CD8-positive, alpha-beta memory T cell (primary cell): ENCODE measurements around the gene TBX1. TPM values are rescaled to one million over a fixed set of nuclear protein-coding genes. Genes with fewer than 3 reads are reported as not detected.

Experiments
- CTCF ChIA-PET: fragments of 350-600 bp; sonication (Branson Sonifier 250); formaldehyde crosslinking; loops from one replicate; lab custom pipeline; 2021; ENCODE audit warnings: antibody characterized with exemption; lab: Charles Lee
- POLR2A ChIA-PET: fragments of 350-600 bp; sonication (Branson Sonifier 250); formaldehyde crosslinking; loops from one replicate; lab custom pipeline; 2021; ENCODE audit warnings: antibody characterized with exemption; lab: Charles Lee
- DNase-seq, 5 donors: peaks; one replicate each; pipeline versions ENCODE4 v3.0.0 to v3.0.0-alpha.2; 2020 to 2022; ENCODE audit warnings: mixed read lengths in 1 of 5
- H3K27ac ChIP-seq: one replicate; pipeline ENCODE4 v1.7.0; 2013; ENCODE audit warnings: low read depth, mild to moderate bottlenecking, low read length, moderate library complexity
- H3K27me3 ChIP-seq: 2 replicates; pipeline ENCODE4 v1.7.0; 2013; ENCODE audit warnings: low read length, mild to moderate bottlenecking; ENCODE audit not compliant: insufficient read depth, poor library complexity, severe bottlenecking
- H3K36me3 ChIP-seq: 2 replicates; pipeline ENCODE4 v1.7.0; 2013; ENCODE audit warnings: mild to moderate bottlenecking, low read length, moderate library complexity; ENCODE audit not compliant: insufficient read depth
- H3K4me1 ChIP-seq: 2 replicates; pipeline ENCODE4 v1.7.0; 2013; ENCODE audit warnings: mild to moderate bottlenecking, low read length, moderate library complexity; ENCODE audit not compliant: insufficient read depth
- H3K4me3 ChIP-seq: 2 replicates; pipeline ENCODE4 v1.7.0; 2013; ENCODE audit warnings: mild to moderate bottlenecking, low read length
- H3K9me3 ChIP-seq: 2 replicates; pipeline ENCODE4 v1.7.0; 2013; ENCODE audit warnings: mild to moderate bottlenecking, low read length
- H3K27ac Mint-ChIP-seq, 8 donors: one replicate each; pipeline ENCODE4 v1.8.0; 2020 to 2021; ENCODE audit warnings: mixed read lengths in 8 of 8, mild to moderate bottlenecking in 6 of 8, inconsistent platforms in 3 of 8, moderate library complexity in 3 of 8
- H3K27me3 Mint-ChIP-seq, 2 donors: one replicate each; pipeline ENCODE4 v1.8.0; 2020 to 2021; ENCODE audit warnings: mixed read lengths in 2 of 2, mild to moderate bottlenecking in 1 of 2, moderate library complexity in 1 of 2
- H3K36me3 Mint-ChIP-seq, 3 donors: one replicate each; pipeline ENCODE4 v1.8.0; 2020 to 2021; ENCODE audit warnings: mixed read lengths in 3 of 3, inconsistent platforms in 1 of 3, mild to moderate bottlenecking in 1 of 3
- H3K4me1 Mint-ChIP-seq, 3 donors: one replicate each; pipeline ENCODE4 v1.8.0; 2020 to 2021; ENCODE audit warnings: mixed read lengths in 3 of 3, inconsistent platforms in 1 of 3, mild to moderate bottlenecking in 1 of 3
- H3K4me3 Mint-ChIP-seq, 7 donors: one replicate each; pipeline ENCODE4 v1.8.0; 2020 to 2021; ENCODE audit warnings: mixed read lengths in 7 of 7, mild to moderate bottlenecking in 6 of 7, moderate library complexity in 4 of 7, inconsistent platforms in 2 of 7
- H3K9me3 Mint-ChIP-seq, 5 donors: one replicate each; pipeline ENCODE4 v1.8.0; 2020 to 2022; ENCODE audit warnings: mixed read lengths in 5 of 5, mild to moderate bottlenecking in 3 of 5, moderate library complexity in 2 of 5, inconsistent platforms in 1 of 5
- polyA plus RNA-seq: library from polyadenylated mRNA; unstranded; fragments of 300-500 nt; fragmentation: Illumina TruSeq; gene quantifications from one replicate; pipeline ENCODE4 v1.2.3, GENCODE V29; 2021
- total RNA-seq, 2 experiments: library from RNA; stranded (reverse); gene quantifications; one replicate each; pipeline ENCODE4 v1.2.3, GENCODE V29; 2021

TBX1 gene
- total and polyA plus RNA-seq, 3 experiments from 2014 or later = not detected

DNA sequence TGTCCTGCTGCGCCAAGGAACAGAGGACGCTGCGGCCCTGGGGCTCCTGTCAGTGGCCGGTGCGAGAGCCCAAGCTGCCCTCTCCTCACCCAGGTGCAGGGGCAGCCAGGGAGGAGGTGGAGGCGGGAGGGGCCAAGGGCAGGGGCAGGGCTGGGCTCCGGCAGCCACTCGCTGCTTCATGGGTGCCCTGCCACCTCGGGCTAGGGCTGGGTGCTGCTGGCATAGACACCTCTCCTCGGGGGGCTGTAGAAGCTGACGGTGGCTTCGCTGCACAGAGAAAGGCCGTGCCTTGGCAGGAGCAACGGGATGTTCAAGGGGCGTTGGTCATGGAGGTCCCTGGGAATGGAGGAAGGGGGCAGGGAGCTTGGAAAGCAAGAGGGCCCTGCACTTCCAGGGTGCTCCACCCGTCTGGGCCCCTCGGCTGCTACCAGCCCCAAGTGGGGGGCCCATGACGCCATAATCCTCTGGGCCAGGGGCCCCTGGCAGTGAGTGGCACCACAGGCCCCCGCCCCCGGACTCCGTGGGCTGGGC, 1.6 kb upstream of the TBX1 start:
- DNase-seq = no peak
- Histone ChIP-seq H3K4me1 (peaks cover 30% of the 10 kb centered on the region), H3K4me3 (no peak overlapping the region), H3K36me3 (no peaks in the 10 kb centered on the region), H3K27me3 (peaks cover 52% of the 10 kb centered on the region), H3K9me3 (no peaks in the 10 kb centered on the region), H3K27ac (no peak overlapping the region)
- Mint-ChIP-seq H3K9me3 (peaks cover 0 to 4% (median 0%) of the 10 kb centered on the region in 5 donors), H3K27me3 (peaks cover 46 to 62% of the 10 kb centered on the region in 2 donors), H3K4me3 (peak overlapping the region in 3 of 7 donors; percentile 8 to 57 (median 48)), H3K4me1 (peaks cover 28 to 39% (median 30%) of the 10 kb centered on the region in 3 donors), H3K36me3 (peaks cover 0 to 4% (median 0%) of the 10 kb centered on the region in 3 donors), H3K27ac (no peak overlapping the region)
- POLR2A ChIA-PET = no interaction called here
- CTCF ChIA-PET = no interaction called here

DNA sequence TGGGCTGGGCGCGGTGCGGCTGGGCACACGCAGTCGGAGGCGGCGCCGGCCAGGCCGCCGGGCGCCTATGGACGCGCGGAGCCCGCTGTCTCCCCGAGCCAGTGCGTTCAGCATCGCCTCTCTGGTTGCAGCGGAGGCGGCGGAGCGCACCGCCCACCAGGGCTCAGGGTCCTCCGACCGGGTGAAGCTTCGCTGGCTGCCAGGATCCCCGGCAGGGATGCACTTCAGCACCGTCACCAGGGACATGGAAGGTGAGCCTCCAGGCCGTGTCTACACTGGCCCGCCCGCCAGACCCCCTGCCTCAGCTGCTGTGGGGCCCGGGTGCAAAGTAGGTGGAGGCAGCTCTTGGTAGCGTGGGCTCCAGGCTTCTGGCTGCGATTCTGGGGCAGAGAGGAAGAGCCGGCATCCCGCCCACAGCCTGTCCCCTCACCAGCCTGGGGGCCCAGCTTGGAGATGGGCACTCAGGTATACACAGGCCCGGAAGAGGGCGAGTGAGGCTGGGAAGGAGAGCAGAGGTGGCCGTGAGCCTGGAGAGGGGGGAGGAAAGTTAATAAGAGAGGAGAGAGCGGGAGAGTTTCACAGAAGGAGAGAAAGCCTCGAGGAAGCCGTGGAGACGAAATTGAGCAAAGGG, 1.0 kb upstream of the TBX1 start:
- Histone ChIP-seq H3K4me1 (peaks cover 30% of the 10 kb centered on the region), H3K9me3 (no peaks in the 10 kb centered on the region), H3K36me3 (no peaks in the 10 kb centered on the region), H3K27me3 (peaks cover 49% of the 10 kb centered on the region), H3K4me3 (no peak overlapping the region), H3K27ac (peak overlapping the region; percentile 18)
- POLR2A ChIA-PET = no interaction called here
- Mint-ChIP-seq H3K27ac (peak overlapping the region in 2 of 8 donors; percentile 52 to 90), H3K9me3 (peaks cover 0 to 4% (median 0%) of the 10 kb centered on the region in 5 donors), H3K27me3 (peaks cover 47 to 59% of the 10 kb centered on the region in 2 donors), H3K4me1 (peaks cover 28 to 40% (median 30%) of the 10 kb centered on the region in 3 donors), H3K4me3 (peak overlapping the region; percentile 77 to 89 (median 85)), H3K36me3 (peaks cover 0 to 4% (median 0%) of the 10 kb centered on the region in 3 donors)
- DNase-seq = no peak
- CTCF ChIA-PET = no interaction called here

DNA sequence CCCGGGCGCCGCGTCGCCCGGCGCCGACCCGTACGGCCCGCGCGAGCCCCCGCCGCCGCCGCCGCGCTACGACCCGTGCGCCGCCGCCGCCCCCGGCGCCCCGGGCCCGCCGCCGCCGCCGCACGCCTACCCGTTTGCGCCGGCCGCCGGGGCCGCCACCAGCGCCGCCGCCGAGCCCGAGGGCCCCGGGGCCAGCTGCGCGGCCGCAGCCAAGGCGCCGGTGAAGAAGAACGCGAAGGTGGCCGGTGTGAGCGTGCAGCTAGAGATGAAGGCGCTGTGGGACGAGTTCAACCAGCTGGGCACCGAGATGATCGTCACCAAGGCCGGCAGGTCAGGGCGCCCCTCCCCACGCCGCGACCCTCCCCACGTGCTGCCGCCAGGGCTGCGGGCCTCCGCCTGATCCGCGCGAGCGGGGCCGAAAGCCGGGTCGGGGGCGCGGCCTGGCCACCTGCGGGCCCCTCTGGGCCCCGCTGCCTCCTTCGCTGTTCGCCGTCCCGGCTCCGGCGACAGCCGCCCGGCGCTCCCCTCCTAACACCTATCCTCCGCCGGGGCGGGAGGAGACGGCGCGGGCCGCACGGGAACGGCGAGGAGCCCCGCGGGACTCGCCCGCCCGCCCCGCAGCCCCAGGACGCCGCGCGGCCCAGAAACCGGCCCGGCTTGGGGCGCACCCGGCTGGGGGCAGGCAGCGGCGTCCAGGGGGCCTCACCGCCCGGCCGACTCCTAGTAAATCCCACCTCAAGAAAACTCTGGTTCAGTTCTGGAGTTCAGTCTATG, 560 bp downstream of the TBX1 start:
- Histone ChIP-seq H3K4me3 (no peak overlapping the region), H3K27me3 (peaks cover 41% of the 10 kb centered on the region), H3K27ac (peak overlapping the region; percentile 72), H3K36me3 (no peaks in the 10 kb centered on the region), H3K9me3 (no peaks in the 10 kb centered on the region), H3K4me1 (peaks cover 24% of the 10 kb centered on the region)
- ChIA-PET CTCF (no interaction called here), POLR2A (no interaction called here)
- Mint-ChIP-seq H3K27me3 (peaks cover 49 to 62% of the 10 kb centered on the region in 2 donors), H3K4me1 (peaks cover 29 to 42% (median 30%) of the 10 kb centered on the region in 3 donors), H3K36me3 (peaks cover 0 to 4% (median 0%) of the 10 kb centered on the region in 3 donors), H3K27ac (peak overlapping the region in 1 of 8 donors; percentile 49), H3K9me3 (peaks cover 0 to 4% (median 0%) of the 10 kb centered on the region in 5 donors), H3K4me3 (peak overlapping the region; percentile 16 to 76 (median 70))
- no peak for DNase-seq

DNA sequence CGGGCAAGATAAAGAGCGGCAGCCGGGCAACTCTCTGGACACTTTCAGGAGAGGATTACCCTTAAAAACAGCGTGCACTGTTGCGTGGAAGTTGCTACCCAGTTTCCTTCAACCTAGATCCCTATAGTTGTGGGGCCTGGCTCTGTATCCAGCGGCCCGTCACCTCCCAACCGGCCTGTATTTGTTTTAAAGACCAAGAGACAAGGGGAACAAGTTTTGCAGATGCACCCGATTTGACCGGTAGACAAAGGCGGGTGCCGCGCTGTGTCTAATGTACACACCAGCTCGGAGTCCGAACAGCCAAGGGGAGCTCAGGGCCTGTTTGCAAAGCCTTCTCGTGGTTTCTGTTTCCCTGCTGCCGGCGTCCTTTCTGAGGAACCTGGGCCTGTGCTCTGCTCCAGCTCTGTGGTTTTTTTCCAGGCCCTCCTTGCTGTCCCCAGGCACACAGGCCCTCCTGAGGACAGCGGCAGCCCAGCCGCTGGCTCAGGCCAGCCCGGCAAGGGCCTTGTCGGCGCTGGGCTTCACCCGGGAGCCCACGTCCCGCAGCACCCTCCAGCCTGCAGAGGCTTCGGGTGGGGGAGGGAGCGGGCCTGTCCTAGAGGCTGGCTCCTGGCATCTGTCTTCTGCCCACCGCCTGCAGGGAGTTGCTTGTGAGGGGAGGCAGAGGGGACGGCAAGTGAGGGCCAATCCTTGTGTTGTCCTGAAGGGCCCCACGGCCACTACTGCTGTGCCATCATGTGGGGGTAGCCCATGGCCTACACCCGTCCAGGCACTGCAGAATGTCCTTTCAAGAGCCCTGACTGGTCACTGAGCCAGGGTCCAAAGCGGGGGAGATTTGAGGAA, 1.4 kb downstream of the TBX1 start:
- Mint-ChIP-seq H3K4me1 (peaks cover 25 to 39% (median 27%) of the 10 kb centered on the region in 3 donors), H3K27me3 (peaks cover 44 to 58% of the 10 kb centered on the region in 2 donors), H3K36me3 (peaks cover 0 to 4% (median 0%) of the 10 kb centered on the region in 3 donors), H3K4me3 (peak overlapping the region; percentile 16 to 76 (median 70)), H3K27ac (peak overlapping the region in 1 of 8 donors; percentile 49), H3K9me3 (peaks cover 0 to 4% (median 0%) of the 10 kb centered on the region in 5 donors)
- no peak for DNase-seq
- Histone ChIP-seq H3K27ac (peak overlapping the region; percentile 72), H3K27me3 (peaks cover 40% of the 10 kb centered on the region), H3K4me1 (peaks cover 20% of the 10 kb centered on the region), H3K36me3 (no peaks in the 10 kb centered on the region), H3K9me3 (no peaks in the 10 kb centered on the region), H3K4me3 (no peak overlapping the region)
- ChIA-PET CTCF (no interaction called here), POLR2A (no interaction called here)

DNA sequence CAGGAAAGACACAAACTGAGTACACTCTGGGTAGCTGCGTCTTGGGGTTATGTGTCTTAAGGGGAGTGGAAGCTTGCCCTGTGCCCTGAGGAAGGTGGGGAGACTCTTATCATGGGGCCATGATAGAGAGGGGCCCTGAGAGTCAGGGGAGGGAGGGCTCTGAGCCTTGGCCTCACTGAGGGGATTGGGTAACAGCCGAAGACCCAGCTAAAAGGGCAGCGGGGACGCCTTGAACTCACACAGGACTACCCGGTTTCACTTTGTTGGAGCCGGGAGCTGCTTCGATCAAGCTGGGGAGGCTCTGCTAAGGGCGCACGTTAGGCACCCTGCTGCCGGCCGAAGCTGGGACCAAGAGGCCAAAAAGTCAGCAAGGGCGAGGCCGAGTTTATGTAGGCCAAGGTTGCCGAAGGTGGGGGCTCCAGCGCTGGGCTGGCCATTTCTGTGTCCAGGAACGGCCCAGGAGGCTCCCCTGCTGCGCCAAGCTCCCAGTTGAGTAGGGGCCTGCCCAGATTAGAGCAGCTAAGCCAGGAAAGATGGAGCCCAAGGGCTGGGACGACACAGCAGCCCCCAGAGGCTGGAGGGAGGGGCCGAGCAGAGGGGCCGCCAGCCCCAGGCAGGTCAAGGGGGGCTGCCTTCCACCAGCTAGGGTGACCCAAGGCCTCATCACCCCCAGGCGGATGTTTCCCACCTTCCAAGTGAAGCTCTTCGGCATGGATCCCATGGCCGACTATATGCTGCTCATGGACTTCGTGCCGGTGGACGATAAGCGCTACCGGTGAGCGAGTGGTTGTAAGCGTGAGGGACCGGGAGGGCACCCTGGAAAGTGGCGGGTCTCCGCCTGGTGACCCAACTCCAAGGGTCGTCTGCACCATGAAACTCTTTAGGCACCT, 2.2 kb downstream of the TBX1 start:
- Mint-ChIP-seq H3K27ac (peak overlapping the region in 1 of 8 donors; percentile 47), H3K4me1 (peaks cover 18 to 40% (median 25%) of the 10 kb centered on the region in 3 donors), H3K9me3 (peaks cover 0 to 3% (median 0%) of the 10 kb centered on the region in 5 donors), H3K4me3 (peak overlapping the region in 1 of 7 donors; percentile 1), H3K27me3 (peaks cover 46 to 60% of the 10 kb centered on the region in 2 donors), H3K36me3 (peaks cover 0 to 4% (median 0%) of the 10 kb centered on the region in 3 donors)
- peaks cover 46% of the 10 kb centered on the region for H3K27me3 ChIP-seq
- POLR2A ChIA-PET = no interaction called here
- peak overlapping the region; percentile 72 for H3K27ac ChIP-seq
- H3K9me3 ChIP-seq = no peaks in the 10 kb centered on the region
- DNase-seq = no peak
- CTCF ChIA-PET = interaction anchor here (1.0 kb wide), 1 partner anchor 32 kb away, joined by 3 read pairs; no protein-coding TSS in a partner anchor
- H3K36me3 ChIP-seq = no peaks in the 10 kb centered on the region
- peaks cover 21% of the 10 kb centered on the region for H3K4me1 ChIP-seq
- no peak overlapping the region for H3K4me3 ChIP-seq

DNA sequence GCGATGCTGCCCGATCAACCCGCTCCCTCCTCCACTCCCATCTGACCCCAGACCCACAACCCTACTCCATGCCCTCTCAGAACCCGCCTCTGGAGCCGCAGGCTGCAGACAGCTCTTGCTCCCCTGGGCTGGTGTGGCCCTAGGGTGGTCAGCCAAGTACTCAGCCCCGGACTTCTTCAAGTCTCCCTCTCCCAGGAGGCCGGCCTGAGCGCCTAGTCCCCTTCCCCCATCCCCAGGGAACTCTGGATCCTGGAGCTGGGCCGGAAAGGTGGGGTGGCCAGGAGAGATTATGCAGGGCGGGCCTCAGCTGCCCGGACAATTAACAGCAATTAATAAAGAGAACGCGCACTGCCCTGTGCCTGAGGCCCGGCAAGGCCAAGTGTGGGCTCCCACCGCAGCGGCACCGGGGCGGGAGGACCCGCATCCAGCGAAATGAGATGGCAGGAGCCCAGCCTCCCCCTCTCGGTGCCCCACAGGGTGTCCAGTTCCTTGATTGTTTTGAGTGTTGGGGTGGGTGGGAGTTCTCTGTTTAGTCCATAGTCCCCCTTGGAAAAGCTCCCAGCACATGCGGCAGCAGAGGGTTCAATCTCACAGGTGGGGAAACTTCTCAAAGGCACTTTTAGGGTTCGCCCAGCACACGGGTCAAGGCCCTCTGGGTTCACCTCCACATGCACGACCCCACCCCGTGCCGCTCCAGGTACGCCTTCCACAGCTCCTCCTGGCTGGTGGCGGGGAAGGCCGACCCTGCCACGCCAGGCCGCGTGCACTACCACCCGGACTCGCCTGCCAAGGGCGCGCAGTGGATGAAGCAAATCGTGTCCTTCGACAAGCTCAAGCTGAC, 3.1 kb downstream of the TBX1 start:
- no peak overlapping the region for H3K4me3 ChIP-seq
- DNase-seq = no peak
- POLR2A ChIA-PET = no interaction called here
- H3K9me3 ChIP-seq = no peaks in the 10 kb centered on the region
- Mint-ChIP-seq H3K4me1 (peaks cover 18 to 40% (median 25%) of the 10 kb centered on the region in 3 donors), H3K27ac (no peak overlapping the region), H3K9me3 (peaks cover 0 to 3% (median 0%) of the 10 kb centered on the region in 5 donors), H3K36me3 (peaks cover 0 to 4% (median 0%) of the 10 kb centered on the region in 3 donors), H3K4me3 (no peak overlapping the region), H3K27me3 (peaks cover 52 to 65% of the 10 kb centered on the region in 2 donors)
- CTCF ChIA-PET = interaction anchor here (1.0 kb wide), 1 partner anchor 33 kb away, joined by 3 read pairs; no protein-coding TSS in a partner anchor
- no peak overlapping the region for H3K27ac ChIP-seq
- peaks cover 49% of the 10 kb centered on the region for H3K27me3 ChIP-seq
- no peaks in the 10 kb centered on the region for H3K36me3 ChIP-seq
- H3K4me1 ChIP-seq = peaks cover 22% of the 10 kb centered on the region
